NB4 (cell line): ENCODE measurements around the gene PSMB11.

Source experiments
- DNase-seq: peaks from one replicate; pipeline ENCODE4 v3.0.0; 2010; ENCODE audit warnings: low read depth
- H3K4me3 ChIP-seq: one replicate; pipeline ENCODE4 v1.5.1; 2011; ENCODE audit warnings: mild to moderate bottlenecking, low read depth, low read length, moderate library complexity
- MYC ChIP-seq: IDR thresholded peaks from 2 replicates; pipeline ENCODE4 v1.6.1; 2011; ENCODE audit warnings: low read depth, low read length
- POLR2A ChIP-seq: IDR thresholded peaks from 2 replicates; pipeline ENCODE4 v1.6.1; 2011; ENCODE audit warnings: mild to moderate bottlenecking; ENCODE audit not compliant: insufficient read length; ENCODE audit errors: extremely low read depth
- TF ChIP-seq, protein P1 (sequence below): IDR thresholded peaks from 2 replicates; pipeline ENCODE4 v1.6.1; 2011; ENCODE audit warnings: low read depth, low read length
- TF ChIP-seq, protein P2 (sequence below): IDR thresholded peaks from one replicate; pipeline ENCODE4 v1.5.1; 2012; ENCODE audit warnings: low read depth, low read length

Gene PSMB11

DNA sequence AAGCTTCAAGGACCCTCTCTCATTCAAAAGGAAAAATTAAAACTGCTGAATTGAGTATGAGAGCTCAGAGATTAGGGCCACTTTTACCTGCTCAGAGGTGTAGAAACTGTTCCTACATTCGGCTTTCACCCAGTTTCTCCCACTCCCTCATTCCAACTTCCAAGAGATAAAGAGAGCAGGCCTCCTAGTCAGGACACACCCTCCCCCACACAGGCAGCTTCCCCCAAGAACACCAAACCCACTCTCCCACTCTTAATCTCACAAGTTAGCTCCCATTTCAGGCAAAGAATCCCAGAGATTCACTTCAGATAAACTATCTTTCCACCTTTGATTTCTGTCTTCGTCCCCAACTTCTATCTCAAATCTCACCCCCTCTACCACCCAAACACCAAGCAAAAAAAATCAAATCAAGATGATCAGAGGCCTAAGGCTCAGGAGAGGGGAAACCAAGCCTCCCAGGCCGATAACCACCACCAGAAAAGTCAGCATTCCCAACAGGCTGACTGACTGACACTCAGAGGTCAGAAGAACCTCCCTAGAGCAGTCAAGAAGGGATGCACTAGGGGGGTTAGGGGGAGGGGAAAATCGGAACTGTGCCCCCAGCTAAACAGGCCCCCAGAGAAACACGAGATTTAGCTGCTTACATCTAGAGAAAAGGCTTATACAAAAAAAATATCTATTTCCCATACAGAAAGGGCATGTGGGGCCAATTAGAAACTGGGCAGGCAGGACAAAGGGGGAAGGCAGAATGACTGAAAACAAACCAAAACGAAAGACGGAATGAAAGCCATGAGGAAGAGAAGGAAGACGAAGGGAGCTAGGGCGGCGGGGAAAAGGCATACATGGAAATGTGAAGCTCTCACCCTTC is 28.5 kb downstream of the PSMB11 start:
- TF ChIP-seq, protein P1, sequence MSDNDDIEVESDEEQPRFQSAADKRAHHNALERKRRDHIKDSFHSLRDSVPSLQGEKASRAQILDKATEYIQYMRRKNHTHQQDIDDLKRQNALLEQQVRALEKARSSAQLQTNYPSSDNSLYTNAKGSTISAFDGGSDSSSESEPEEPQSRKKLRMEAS: no peak
- TF ChIP-seq, protein P2, sequence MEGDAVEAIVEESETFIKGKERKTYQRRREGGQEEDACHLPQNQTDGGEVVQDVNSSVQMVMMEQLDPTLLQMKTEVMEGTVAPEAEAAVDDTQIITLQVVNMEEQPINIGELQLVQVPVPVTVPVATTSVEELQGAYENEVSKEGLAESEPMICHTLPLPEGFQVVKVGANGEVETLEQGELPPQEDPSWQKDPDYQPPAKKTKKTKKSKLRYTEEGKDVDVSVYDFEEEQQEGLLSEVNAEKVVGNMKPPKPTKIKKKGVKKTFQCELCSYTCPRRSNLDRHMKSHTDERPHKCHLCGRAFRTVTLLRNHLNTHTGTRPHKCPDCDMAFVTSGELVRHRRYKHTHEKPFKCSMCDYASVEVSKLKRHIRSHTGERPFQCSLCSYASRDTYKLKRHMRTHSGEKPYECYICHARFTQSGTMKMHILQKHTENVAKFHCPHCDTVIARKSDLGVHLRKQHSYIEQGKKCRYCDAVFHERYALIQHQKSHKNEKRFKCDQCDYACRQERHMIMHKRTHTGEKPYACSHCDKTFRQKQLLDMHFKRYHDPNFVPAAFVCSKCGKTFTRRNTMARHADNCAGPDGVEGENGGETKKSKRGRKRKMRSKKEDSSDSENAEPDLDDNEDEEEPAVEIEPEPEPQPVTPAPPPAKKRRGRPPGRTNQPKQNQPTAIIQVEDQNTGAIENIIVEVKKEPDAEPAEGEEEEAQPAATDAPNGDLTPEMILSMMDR: no peak
- TF ChIP-seq MYC (no peak), POLR2A (no peak)
- no peak for DNase-seq
- H3K4me3 ChIP-seq: peak overlapping the region; percentile 97

DNA sequence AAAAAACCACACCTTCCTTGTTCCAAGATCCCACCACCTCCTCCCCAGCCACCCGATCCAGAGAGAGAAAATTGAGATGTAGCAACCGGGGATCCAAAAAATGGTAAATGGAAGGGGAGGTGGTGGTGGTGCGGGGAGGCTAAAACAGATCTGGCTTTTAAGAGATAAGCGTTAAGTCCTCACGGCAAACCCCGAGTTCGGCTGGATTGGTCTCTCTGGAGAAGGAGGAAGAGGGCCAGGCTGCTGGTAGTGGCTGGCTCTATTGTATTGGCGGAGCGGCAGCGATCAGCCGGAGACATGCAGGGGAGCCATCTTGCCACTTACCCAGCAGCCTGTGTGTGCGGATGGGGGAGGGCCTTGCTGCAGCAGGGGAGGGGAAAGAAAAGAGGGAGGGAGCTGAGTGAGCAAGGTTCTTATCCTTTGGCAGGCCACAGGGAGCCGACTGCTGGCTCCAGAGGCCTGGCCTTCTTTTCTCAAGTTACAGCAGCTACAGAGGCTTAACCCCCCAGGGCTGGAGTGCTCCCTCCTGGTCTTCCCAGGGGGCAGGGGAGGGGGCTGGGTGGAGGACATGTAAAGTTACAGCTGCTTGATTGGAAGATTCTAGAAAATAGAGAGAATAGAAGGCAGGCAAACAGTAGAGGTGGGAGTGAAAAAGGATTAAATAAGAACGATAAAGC is 29.4 kb downstream of the PSMB11 start:
- peak overlapping the region; percentile 97 for H3K4me3 ChIP-seq
- TF ChIP-seq POLR2A (peak; percentile 72), MYC (no peak; the same call in 1 of the 2 replicates)
- TF ChIP-seq, protein P1: peak; percentile 51
- TF ChIP-seq, protein P2: no peak
- DNase-seq: peak; percentile 92

GRCh38 chr14:23071921-23072539 is 30.0 kb downstream of the PSMB11 start:
- peak overlapping the region; percentile 97 for H3K4me3 ChIP-seq
- no peak for DNase-seq
- TF ChIP-seq, protein P1: no peak
- TF ChIP-seq, protein P2: no peak
- no peak for TF ChIP-seq MYC
- TF ChIP-seq POLR2A: no peak

DNA sequence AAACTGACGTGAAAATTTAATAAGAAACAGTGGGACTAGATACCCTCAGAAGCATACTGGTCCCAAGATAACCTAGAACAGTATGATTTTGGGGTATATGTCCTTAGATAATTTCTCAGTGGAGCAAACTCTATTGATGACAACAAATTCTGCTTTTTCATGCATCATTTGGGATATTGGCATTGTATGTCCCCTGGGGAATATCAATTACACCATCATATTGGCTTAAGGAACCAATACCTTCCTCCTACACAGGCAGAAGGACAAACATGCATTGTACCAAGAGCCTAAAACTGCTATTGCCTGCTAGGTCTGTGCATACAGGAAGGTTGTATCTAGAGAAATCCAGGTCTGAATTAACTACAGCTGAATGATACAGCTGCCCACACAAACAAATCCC is 32.9 kb downstream of the PSMB11 start:
- H3K4me3 ChIP-seq: no peak overlapping the region
- DNase-seq: no peak
- TF ChIP-seq, protein P1: no peak
- TF ChIP-seq, protein P2: no peak
- TF ChIP-seq POLR2A (no peak), MYC (no peak)

- TF ChIP-seq, protein P1: no peak
- TF ChIP-seq MYC (no peak), POLR2A (no peak)
- TF ChIP-seq, protein P2: peak; percentile 62
- peak; percentile 51 for DNase-seq
- H3K4me3 ChIP-seq: no peak overlapping the region
Observed at GRCh38 chr14:23076785-23077408, 34.9 kb downstream of the PSMB11 start.
